Cardiac fibroblast (primary cell): ENCODE data around the gene FSIP1.
A peak's percentile ranks its signal among the peaks of the same experiment; 100 is the strongest.
"Not testable (repeated sequence)": the region's sequence is repeated elsewhere in the genome, so short reads cannot be mapped to it uniquely, and the experiment has no call there.

ENCODE experiments used
- DNase-seq, 2 donors: peaks; one replicate each; pipeline versions ENCODE4 v3.0.0 to v3.0.0-alpha.2; 2010; ENCODE audit warnings: low read depth in 2 of 2
- H3K4me3 ChIP-seq, 2 donors: replicated peaks in 1 of 2; 1 replicate in 1 of 2; 2 replicates in 1 of 2; pipeline ENCODE4 v1.5.1; 2011; ENCODE audit warnings: low read depth in 2 of 2, low read length in 2 of 2, mild to moderate bottlenecking in 2 of 2, moderate library complexity in 1 of 2
- CTCF ChIP-seq: IDR thresholded peaks from one replicate; pipeline ENCODE4 v1.5.1; 2011; ENCODE audit warnings: low read depth, mild to moderate bottlenecking, low read length, inconsistent platforms

The FSIP1 gene

GRCh38 chr15:39817892-39818291 lies 35.3 kb upstream of the FSIP1 start:
- DNase-seq: no peak
- no peak for TF ChIP-seq CTCF
- H3K4me3 ChIP-seq: no peak overlapping the region

- no peak for TF ChIP-seq CTCF
- no peak overlapping the region for H3K4me3 ChIP-seq
- no peak for DNase-seq
These were observed 31.8 kb upstream of the FSIP1 start for GRCh38 chr15:39814489-39814888.

- not testable (repeated sequence) for H3K4me3 ChIP-seq, DNase-seq
These were observed 30.0 kb upstream of the FSIP1 start for GRCh38 chr15:39812651-39813050.

GRCh38 chr15:39808909-39809308 lies 26.3 kb upstream of the FSIP1 start:
- no peak for TF ChIP-seq CTCF
- no peak for DNase-seq
- no peak overlapping the region for H3K4me3 ChIP-seq

- no peak overlapping the region for H3K4me3 ChIP-seq
- no peak for TF ChIP-seq CTCF
- DNase-seq: no peak
These were observed 25.1 kb upstream of the FSIP1 start for GRCh38 chr15:39807791-39808190.

GRCh38 chr15:39804026-39804425 lies 21.4 kb upstream of the FSIP1 start:
- TF ChIP-seq CTCF: no peak
- no peak overlapping the region for H3K4me3 ChIP-seq
- peak; percentile 53 to 70 for DNase-seq

GRCh38 chr15:39803016-39803415 lies 20.4 kb upstream of the FSIP1 start:
- DNase-seq: no peak
- no peak for TF ChIP-seq CTCF
- H3K4me3 ChIP-seq: no peak overlapping the region
